Neural crest cell (in vitro differentiated cells): ENCODE results near the gene ANGPT4. TPM values are rescaled to one million over a fixed set of nuclear protein-coding genes. Genes with fewer than 3 reads are reported as not detected.
A peak's percentile ranks its signal among the peaks of the same experiment; 100 is the strongest.

Experiments
- DNase-seq: peaks from one replicate; pipeline ENCODE4 v3.0.0; 2021; ENCODE audit warnings: low read depth, mixed read lengths, low spot score
- H3K27ac Mint-ChIP-seq: one replicate; pipeline ENCODE4 v1.8.0; 2021; ENCODE audit warnings: mild to moderate bottlenecking, mixed read lengths; ENCODE audit not compliant: unreplicated experiment
- H3K27me3 Mint-ChIP-seq: 2 replicates; pipeline ENCODE4 v1.8.0; 2021; ENCODE audit warnings: low read depth, mild to moderate bottlenecking, mixed read lengths
- H3K36me3 Mint-ChIP-seq: 2 replicates; pipeline ENCODE4 v1.8.0; 2021; ENCODE audit warnings: low read depth, mild to moderate bottlenecking, mixed read lengths
- H3K4me1 Mint-ChIP-seq: 2 replicates; pipeline ENCODE4 v1.8.0; 2021; ENCODE audit warnings: mixed read lengths
- H3K4me3 Mint-ChIP-seq: one replicate; pipeline ENCODE4 v1.8.0; 2021; ENCODE audit warnings: mild to moderate bottlenecking, mixed read lengths
- H3K9me3 Mint-ChIP-seq: 2 replicates; pipeline ENCODE4 v1.8.0; 2021; ENCODE audit warnings: mixed read lengths
- CTCF ChIP-seq: fragments of 200-600 bp; sonication (generic); conservative IDR thresholded peaks from 2 replicates; pipeline ENCODE4 v1.5.0; 2021; ENCODE audit warnings: antibody characterized with exemption, mild to moderate bottlenecking
- total RNA-seq: library from RNA; stranded (reverse); gene quantifications from 2 replicates; pipeline ENCODE4 v1.2.1, GENCODE V29; 2021

Gene ANGPT4
- total RNA-seq, 1 donor from 2014 or later = 0.07 TPM

- Mint-ChIP-seq H3K27me3 (no peaks in the 10 kb centered on the region), H3K9me3 (no peaks in the 10 kb centered on the region), H3K4me3 (no peak overlapping the region), H3K36me3 (no peaks in the 10 kb centered on the region), H3K27ac (no peak overlapping the region), H3K4me1 (peaks cover 11% of the 10 kb centered on the region)
- TF ChIP-seq CTCF = no peak
- DNase-seq = no peak
Measured at GRCh38 chr20:826695-827323, 89.3 kb downstream of the ANGPT4 start.

- Mint-ChIP-seq H3K27ac (no peak overlapping the region), H3K9me3 (no peaks in the 10 kb centered on the region), H3K4me3 (no peak overlapping the region), H3K27me3 (no peaks in the 10 kb centered on the region), H3K4me1 (peaks cover 11% of the 10 kb centered on the region), H3K36me3 (no peaks in the 10 kb centered on the region)
- TF ChIP-seq CTCF = no peak
- DNase-seq = no peak
Measured at GRCh38 chr20:825710-826421, 90.3 kb downstream of the ANGPT4 start.

GRCh38 chr20:824916-825315 is 91.2 kb downstream of the ANGPT4 start:
- Mint-ChIP-seq H3K9me3 (no peaks in the 10 kb centered on the region), H3K4me3 (no peak overlapping the region), H3K4me1 (peaks cover 15% of the 10 kb centered on the region), H3K27ac (no peak overlapping the region), H3K27me3 (no peaks in the 10 kb centered on the region), H3K36me3 (no peaks in the 10 kb centered on the region)
- TF ChIP-seq CTCF = no peak
- no peak for DNase-seq

- Mint-ChIP-seq H3K4me3 (no peak overlapping the region), H3K27me3 (no peaks in the 10 kb centered on the region), H3K9me3 (no peaks in the 10 kb centered on the region), H3K4me1 (peaks cover 15% of the 10 kb centered on the region), H3K36me3 (no peaks in the 10 kb centered on the region), H3K27ac (no peak overlapping the region)
- TF ChIP-seq CTCF = no peak
- DNase-seq = no peak
Measured at GRCh38 chr20:824490-824889, 91.6 kb downstream of the ANGPT4 start.

- H3K4me3 Mint-ChIP-seq = no peak overlapping the region
- no peaks in the 10 kb centered on the region for H3K27me3 Mint-ChIP-seq
- no peak for DNase-seq
- H3K27ac Mint-ChIP-seq = peak overlapping the region; percentile 81
- H3K4me1 Mint-ChIP-seq = peaks cover 15% of the 10 kb centered on the region
- TF ChIP-seq CTCF = no peak
- no peaks in the 10 kb centered on the region for H3K9me3 Mint-ChIP-seq
- H3K36me3 Mint-ChIP-seq = no peaks in the 10 kb centered on the region
Measured at GRCh38 chr20:823574-823902, 92.6 kb downstream of the ANGPT4 start.
